Mucosa of descending colon (tissue), 3 donors: ENCODE measurements around the gene SOCS6. TPM values are rescaled to one million over a fixed set of nuclear protein-coding genes. Genes with fewer than 3 reads are reported as not detected.
"Not testable (repeated sequence)": the region's sequence is repeated elsewhere in the genome, so short reads cannot be mapped to it uniquely, and the experiment has no call there.

Experiments used
- ATAC-seq: fragments of 200-7000 bp; cut with Tn5 transposase; one replicate; pipeline ENCODE4 v1.9.1; 2020; ENCODE audit warnings: mild to moderate bottlenecking, moderate library complexity
- DNase-seq, 3 donors: peaks; one replicate each; pipeline ENCODE4 v3.0.0-alpha.2; 2020
- H3K36me3 ChIP-seq: fragments of 200-600 bp; one replicate; pipeline ENCODE4 v1.8.0; 2021; ENCODE audit warnings: low read depth, mild to moderate bottlenecking
- H3K4me1 ChIP-seq: fragments of 200-600 bp; one replicate; pipeline ENCODE4 v1.8.0; 2021; ENCODE audit warnings: low read depth, mild to moderate bottlenecking
- H3K4me3 ChIP-seq: fragments of 200-600 bp; one replicate; pipeline ENCODE4 v1.8.0; 2021; ENCODE audit warnings: mild to moderate bottlenecking
- H3K9me3 ChIP-seq: fragments of 200-600 bp; one replicate; pipeline ENCODE4 v1.8.0; 2021; ENCODE audit warnings: mild to moderate bottlenecking
- CTCF ChIP-seq: fragments of 200-600 bp; IDR thresholded peaks from one replicate; pipeline ENCODE4 v1.8.0; 2022; ENCODE audit warnings: antibody characterized with exemption, mild to moderate bottlenecking
- intact Hi-C, 2 donors: fragments of 100-400 bp; cut with DNase I in 1 of 2; cut with micrococcal nuclease in 1 of 2; formaldehyde crosslinking; loops; one replicate each; pipeline versions ENCODE4 v1.11.0 to v1.11.1; 2022; cut with DNase I, micrococcal nuclease
- total RNA-seq, 3 donors: library from RNA; stranded (reverse); fragmentation: NEBNext Ultra II Directional in 2 of 3; extraction: Animal tissue kit (Norgen Biotek cat#: 25700) in 2 of 3; gene quantifications; one replicate each; pipeline versions ENCODE4 v1.2.1 to v1.2.4, GENCODE V29; 2021 to 2023
- donor health status: DM: no; HTN: no; CAD: no; lungs with moderate emphysema.
- donor health status: DM: no; HTN: no; CAD: no.
- donor health status: DM: no; HTN: yes; CAD: no.

SOCS6 gene
- total RNA-seq, 3 donors from 2014 or later = 37.2 to 49.6 (median 39.7) TPM

- Histone ChIP-seq H3K9me3 (peaks cover 5% of the 10 kb centered on the region), H3K36me3 (no peaks in the 10 kb centered on the region), H3K4me1 (no peaks in the 10 kb centered on the region), H3K4me3 (no peak overlapping the region)
- no peak for TF ChIP-seq CTCF
- ATAC-seq = peak; percentile 91
- DNase-seq = no peak
- intact Hi-C loops = no loop called here
Measured at GRCh38 chr18:70337139-70337972, 48.5 kb downstream of the SOCS6 start.

- no peak overlapping the region for H3K4me3 ChIP-seq
- no peaks in the 10 kb centered on the region for H3K4me1 ChIP-seq
- peaks cover 5% of the 10 kb centered on the region for H3K9me3 ChIP-seq
- ATAC-seq (no peak), DNase-seq (no peak)
- H3K36me3 ChIP-seq = no peaks in the 10 kb centered on the region
- intact Hi-C loops = no loop called here
- TF ChIP-seq CTCF = no peak
Measured at GRCh38 chr18:70338890-70339289, 50.0 kb downstream of the SOCS6 start.

- peak; percentile 24 for ATAC-seq
- intact Hi-C loops = no loop called here
- no peak for DNase-seq
Measured at GRCh38 chr18:70339915-70340314, 51.1 kb downstream of the SOCS6 start.

GRCh38 chr18:70348481-70348880 is 59.6 kb downstream of the SOCS6 start:
- ATAC-seq (peak; percentile 70), DNase-seq (peak; percentile 73 to 84 (median 82))
- H3K4me3 ChIP-seq, H3K36me3 ChIP-seq, intact Hi-C loops, H3K9me3 ChIP-seq, H3K4me1 ChIP-seq: not testable (repeated sequence)

More at GRCh38 chr18:70339915-70340314, 51.1 kb downstream of the SOCS6 start:
- no peak overlapping the region for H3K4me3 ChIP-seq
- no peaks in the 10 kb centered on the region for H3K4me1 ChIP-seq
- no peaks in the 10 kb centered on the region for H3K9me3 ChIP-seq
- no peaks in the 10 kb centered on the region for H3K36me3 ChIP-seq
- TF ChIP-seq CTCF = no peak

- Histone ChIP-seq H3K4me3 (no peak overlapping the region), H3K9me3 (peaks cover 3% of the 10 kb centered on the region), H3K4me1 (no peaks in the 10 kb centered on the region), H3K36me3 (no peaks in the 10 kb centered on the region)
- ATAC-seq (no peak), DNase-seq (no peak)
- intact Hi-C loops = no loop called here
- no peak for TF ChIP-seq CTCF
Measured at GRCh38 chr18:70349316-70349715, 60.5 kb downstream of the SOCS6 start.

- DNase-seq = no peak
- Histone ChIP-seq H3K4me1 (peaks cover 4% of the 10 kb centered on the region), H3K4me3 (no peak overlapping the region), H3K9me3 (peaks cover 3% of the 10 kb centered on the region), H3K36me3 (no peaks in the 10 kb centered on the region)
- no peak for ATAC-seq
- TF ChIP-seq CTCF = no peak
- intact Hi-C loops = no loop called here
Measured at GRCh38 chr18:70354080-70354479, 65.2 kb downstream of the SOCS6 start.
